Tibial nerve (tissue), 4 donors: Measurements from ENCODE around the gene MYO1A. TPM values are rescaled to one million over a fixed set of nuclear protein-coding genes. Genes with fewer than 3 reads are reported as not detected.

Experiments
- DNase-seq, 2 donors: peaks; one replicate each; pipeline ENCODE4 v3.0.0-alpha.2; 2019; ENCODE audit warnings: low spot score in 2 of 2
- H3K27ac ChIP-seq, 4 donors: fragments of 200-600 bp; sonication (generic) in 3 of 4; one replicate each; pipeline ENCODE4 v1.5.1; 2017 to 2019; ENCODE audit warnings: mild to moderate bottlenecking in 1 of 4
- H3K27me3 ChIP-seq, 2 donors: fragments of 200-600 bp; sonication (generic) in 1 of 2; one replicate each; pipeline versions ENCODE4 v1.5.1 to v1.6.0; 2017 to 2019
- H3K36me3 ChIP-seq, 3 donors: fragments of 200-600 bp; sonication (generic); one replicate each; pipeline ENCODE4 v1.5.1; 2018 to 2019
- H3K4me1 ChIP-seq, 4 donors: fragments of 200-600 bp; sonication (generic) in 3 of 4; one replicate each; pipeline ENCODE4 v1.5.1; 2017 to 2019
- H3K4me3 ChIP-seq, 4 donors: fragments of 200-600 bp; sonication (generic) in 3 of 4; one replicate each; pipeline ENCODE4 v1.5.1; 2017 to 2019; ENCODE audit warnings: mild to moderate bottlenecking in 1 of 4, moderate library complexity in 1 of 4
- H3K9me3 ChIP-seq, 4 donors: fragments of 200-600 bp; sonication (generic) in 3 of 4; one replicate each; pipeline ENCODE4 v1.5.1; 2017 to 2019
- EP300 ChIP-seq, 2 donors: sonication (generic); formaldehyde crosslinking; IDR thresholded peaks; one replicate each; pipeline ENCODE4 v1.6.1; 2017; ENCODE audit warnings: antibody characterized with exemption in 2 of 2, mild to moderate bottlenecking in 1 of 2
- POLR2A ChIP-seq, 2 donors: fragments of 450-650 bp; IDR thresholded peaks; one replicate each; pipeline ENCODE4 v1.6.1; 2017; ENCODE audit warnings: antibody characterized with exemption in 2 of 2, mild to moderate bottlenecking in 2 of 2, moderate library complexity in 2 of 2
- WGBS, 2 donors: methylation state at CpG; one replicate each; pipeline ENCODE4 v1.1.5; 2018; 5-methylcytosine and 5-hydroxymethylcytosine counted together
- total RNA-seq, 4 donors: library from RNA; depleted of rRNA; stranded (reverse); fragments of >200 nt; gene quantifications; one replicate each; pipeline ENCODE4 v1.1.0, GENCODE V29; 2016
- TF ChIP-seq, protein P1 (sequence below), 5 experiments: fragments of 200-600 bp in 3 of 5; fragments of 450-650 bp in 2 of 5; sonication (generic) in 3 of 5; IDR thresholded peaks; one replicate each; pipeline ENCODE4 v1.5.1; 2016 to 2019; ENCODE audit warnings: antibody characterized with exemption in 5 of 5, mild to moderate bottlenecking in 3 of 5, moderate library complexity in 2 of 5

Gene MYO1A
- total RNA-seq, 4 donors from 2014 or later = 0.30 to 0.59 TPM; not detected in 2

DNA sequence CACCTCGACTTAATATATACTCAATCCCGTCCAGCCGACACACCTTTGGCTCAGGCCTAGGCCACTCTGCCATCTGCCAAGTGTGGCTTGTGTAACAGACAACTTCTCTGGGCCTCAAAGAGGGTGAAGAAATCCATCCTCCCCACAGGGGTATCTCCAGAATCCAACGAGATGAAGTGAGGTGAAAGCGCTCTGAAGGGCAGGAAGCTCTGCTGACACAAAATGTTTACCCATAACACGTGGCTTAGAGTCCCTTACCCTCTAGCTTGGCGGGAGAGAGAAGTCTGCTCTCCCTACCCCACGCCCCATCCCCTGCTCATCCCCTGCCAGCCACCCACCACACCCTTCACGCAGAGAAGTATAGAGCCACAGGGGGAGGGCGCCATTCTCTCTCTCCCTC, 56.6 kb downstream of the MYO1A start:
- H3K4me3 ChIP-seq = no peak overlapping the region
- no peak for DNase-seq
- TF ChIP-seq POLR2A (IDR thresholded peaks at IDR 0.05) (no peak), EP300 (IDR thresholded peaks at IDR 0.05) (no peak)
- TF ChIP-seq, protein P1, sequence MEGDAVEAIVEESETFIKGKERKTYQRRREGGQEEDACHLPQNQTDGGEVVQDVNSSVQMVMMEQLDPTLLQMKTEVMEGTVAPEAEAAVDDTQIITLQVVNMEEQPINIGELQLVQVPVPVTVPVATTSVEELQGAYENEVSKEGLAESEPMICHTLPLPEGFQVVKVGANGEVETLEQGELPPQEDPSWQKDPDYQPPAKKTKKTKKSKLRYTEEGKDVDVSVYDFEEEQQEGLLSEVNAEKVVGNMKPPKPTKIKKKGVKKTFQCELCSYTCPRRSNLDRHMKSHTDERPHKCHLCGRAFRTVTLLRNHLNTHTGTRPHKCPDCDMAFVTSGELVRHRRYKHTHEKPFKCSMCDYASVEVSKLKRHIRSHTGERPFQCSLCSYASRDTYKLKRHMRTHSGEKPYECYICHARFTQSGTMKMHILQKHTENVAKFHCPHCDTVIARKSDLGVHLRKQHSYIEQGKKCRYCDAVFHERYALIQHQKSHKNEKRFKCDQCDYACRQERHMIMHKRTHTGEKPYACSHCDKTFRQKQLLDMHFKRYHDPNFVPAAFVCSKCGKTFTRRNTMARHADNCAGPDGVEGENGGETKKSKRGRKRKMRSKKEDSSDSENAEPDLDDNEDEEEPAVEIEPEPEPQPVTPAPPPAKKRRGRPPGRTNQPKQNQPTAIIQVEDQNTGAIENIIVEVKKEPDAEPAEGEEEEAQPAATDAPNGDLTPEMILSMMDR (IDR thresholded peaks at IDR 0.05) = no peak
- WGBS, 2 donors = 74 to 77% methylated on average over 10 of the region's 10 CpGs
- no peak overlapping the region for H3K27ac ChIP-seq
- no peaks in the 10 kb centered on the region for H3K9me3 ChIP-seq
- H3K4me1 ChIP-seq = peaks cover 0 to 15% (median 0%) of the 10 kb centered on the region in 4 donors
- peaks cover 0 to 34% (median 0%) of the 10 kb centered on the region in 3 donors for H3K36me3 ChIP-seq
- no peaks in the 10 kb centered on the region for H3K27me3 ChIP-seq

DNA sequence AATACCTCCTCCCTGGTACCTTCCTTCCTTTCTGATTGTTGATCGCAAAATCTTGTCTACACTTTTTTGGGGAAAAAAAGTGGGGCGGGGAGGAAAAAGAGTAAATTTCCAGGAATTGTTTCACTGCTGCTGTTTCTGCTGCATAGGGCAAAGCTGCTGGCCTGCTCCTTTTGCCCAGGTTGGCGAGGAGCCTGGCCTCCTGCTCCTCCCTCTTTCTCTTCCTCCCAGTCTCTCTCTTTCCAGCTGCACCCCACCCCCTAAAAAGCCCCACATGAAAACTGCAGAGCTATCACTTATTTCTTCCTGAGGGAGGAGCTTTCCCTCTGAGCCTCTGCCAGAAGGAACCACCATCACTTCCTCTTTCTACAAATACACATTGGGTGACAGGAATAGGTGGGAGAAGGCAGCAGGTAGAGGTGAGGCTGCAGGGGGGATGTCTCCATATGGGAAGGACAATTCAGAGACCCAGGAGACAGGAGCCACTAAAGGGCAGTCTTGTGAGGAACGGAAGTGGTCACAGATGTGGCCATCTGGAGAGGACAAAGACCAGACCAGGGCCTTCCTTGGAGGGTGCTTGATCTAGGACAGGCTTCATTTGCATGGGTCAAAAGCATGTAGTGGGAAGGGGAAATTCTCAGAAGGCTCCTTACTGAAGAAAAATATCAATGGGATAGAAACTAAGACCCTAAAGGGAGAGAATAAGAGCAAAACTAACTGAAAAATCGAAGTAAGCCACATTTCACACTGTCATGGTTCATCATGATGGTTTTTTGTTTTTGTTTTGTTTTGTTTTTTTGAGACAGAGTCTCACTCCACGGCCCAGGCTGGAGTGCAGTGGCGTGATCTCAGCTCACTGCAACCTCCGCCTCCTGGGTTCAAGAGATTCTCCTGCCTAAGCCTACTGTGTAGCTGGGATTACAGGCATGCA, 58.3 kb downstream of the MYO1A start:
- TF ChIP-seq EP300 (IDR thresholded peaks at IDR 0.05) (peak in 1 of 2 donors; percentile 33), POLR2A (IDR thresholded peaks at IDR 0.05) (no peak)
- Histone ChIP-seq H3K36me3 (peaks cover 0 to 17% (median 0%) of the 10 kb centered on the region in 3 donors), H3K4me3 (no peak overlapping the region), H3K4me1 (peaks cover 0 to 24% (median 0%) of the 10 kb centered on the region in 4 donors), H3K27ac (peak overlapping the region in 2 of 4 donors; percentile 25 to 34), H3K9me3 (no peaks in the 10 kb centered on the region), H3K27me3 (no peaks in the 10 kb centered on the region)
- DNase-seq = peak in 1 of 2 donors; percentile 20
- WGBS, 2 donors = 70 to 77% methylated on average over 8 of the region's 8 CpGs

DNA sequence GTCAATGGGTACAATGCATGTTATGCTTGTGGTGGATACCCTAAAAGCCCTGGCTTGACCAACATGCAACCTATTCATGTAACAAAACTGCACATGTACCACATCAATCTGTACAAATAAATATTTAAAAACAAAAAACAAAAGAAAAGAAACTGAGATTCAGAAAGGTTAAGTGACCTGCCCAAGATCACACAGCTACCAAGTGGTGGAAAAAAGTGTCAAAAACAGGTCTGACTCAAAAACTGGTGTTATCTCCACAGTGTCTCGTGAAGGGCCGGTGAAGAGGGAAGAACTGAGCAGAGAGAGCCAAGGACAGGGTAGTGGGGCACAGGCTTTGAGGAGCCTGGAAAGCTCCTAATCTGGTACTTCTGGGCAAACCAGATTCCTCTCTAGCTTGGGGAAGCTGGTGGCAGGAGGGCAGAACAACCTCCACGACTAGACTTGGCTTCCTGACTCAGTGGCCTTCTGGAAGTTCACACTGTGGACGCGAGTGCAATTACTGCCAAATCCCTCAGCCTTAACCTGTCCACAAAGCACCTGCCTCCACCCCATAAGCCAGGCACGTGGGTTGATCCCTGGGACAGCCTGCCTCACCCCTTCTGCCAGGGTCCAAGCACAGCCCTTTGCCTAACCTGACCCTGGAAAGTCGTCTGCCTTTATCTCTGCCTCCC, 59.1 kb downstream of the MYO1A start:
- Histone ChIP-seq H3K27ac (peak overlapping the region in 1 of 4 donors; percentile 34), H3K27me3 (no peaks in the 10 kb centered on the region), H3K4me3 (no peak overlapping the region), H3K9me3 (no peaks in the 10 kb centered on the region), H3K36me3 (peaks cover 0 to 10% (median 0%) of the 10 kb centered on the region in 3 donors), H3K4me1 (peaks cover 0 to 24% (median 0%) of the 10 kb centered on the region in 4 donors)
- WGBS, 2 donors = 59 to 60% methylated on average over 7 of the region's 7 CpGs
- DNase-seq = no peak
- TF ChIP-seq POLR2A (IDR thresholded peaks at IDR 0.05) = no peak

DNA sequence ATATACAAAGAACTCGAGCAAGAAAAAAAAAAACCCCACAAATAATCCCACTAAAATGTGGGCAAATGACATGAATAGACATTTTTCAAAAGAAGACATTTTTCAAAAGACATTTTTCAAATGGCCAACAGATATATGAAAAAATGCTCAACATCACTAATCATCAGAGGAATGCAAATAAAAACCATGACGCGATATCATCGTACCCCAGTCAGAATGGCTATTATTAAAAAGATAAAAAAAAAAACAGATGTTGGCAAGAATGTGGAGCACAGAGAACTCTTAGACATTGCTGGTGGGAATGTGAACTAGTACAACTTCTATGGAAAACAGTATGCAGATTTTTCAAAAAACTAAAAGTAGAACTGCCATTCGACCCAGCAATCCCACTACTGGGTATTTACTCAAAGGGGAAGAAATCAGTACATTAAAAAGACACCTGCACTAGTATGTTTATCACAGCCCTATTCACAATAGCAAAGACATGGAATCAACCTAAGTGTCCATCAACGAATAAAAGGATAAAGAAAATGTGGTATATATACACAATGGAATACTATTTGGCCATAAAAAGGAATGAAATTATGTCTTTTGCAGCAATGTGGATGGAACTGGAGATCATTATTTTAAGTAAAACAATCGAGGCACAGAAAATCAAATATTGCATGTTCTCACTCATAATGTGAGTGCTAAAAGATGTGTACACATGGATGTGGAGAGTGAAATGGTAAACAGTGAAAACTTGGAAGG, 59.9 kb downstream of the MYO1A start:
- Histone ChIP-seq H3K9me3 (no peaks in the 10 kb centered on the region), H3K27ac (no peak overlapping the region), H3K4me3 (no peak overlapping the region), H3K27me3 (no peaks in the 10 kb centered on the region), H3K4me1 (peaks cover 0 to 24% (median 0%) of the 10 kb centered on the region in 4 donors), H3K36me3 (peaks cover 0 to 2% (median 0%) of the 10 kb centered on the region in 3 donors)
- no peak for DNase-seq
- TF ChIP-seq, protein P1 (IDR thresholded peaks at IDR 0.05) = no peak
- TF ChIP-seq EP300 (IDR thresholded peaks at IDR 0.05) (no peak), POLR2A (IDR thresholded peaks at IDR 0.05) (no peak)
- WGBS, 2 donors = 49 to 52% methylated on average over 7 of the region's 7 CpGs

DNA sequence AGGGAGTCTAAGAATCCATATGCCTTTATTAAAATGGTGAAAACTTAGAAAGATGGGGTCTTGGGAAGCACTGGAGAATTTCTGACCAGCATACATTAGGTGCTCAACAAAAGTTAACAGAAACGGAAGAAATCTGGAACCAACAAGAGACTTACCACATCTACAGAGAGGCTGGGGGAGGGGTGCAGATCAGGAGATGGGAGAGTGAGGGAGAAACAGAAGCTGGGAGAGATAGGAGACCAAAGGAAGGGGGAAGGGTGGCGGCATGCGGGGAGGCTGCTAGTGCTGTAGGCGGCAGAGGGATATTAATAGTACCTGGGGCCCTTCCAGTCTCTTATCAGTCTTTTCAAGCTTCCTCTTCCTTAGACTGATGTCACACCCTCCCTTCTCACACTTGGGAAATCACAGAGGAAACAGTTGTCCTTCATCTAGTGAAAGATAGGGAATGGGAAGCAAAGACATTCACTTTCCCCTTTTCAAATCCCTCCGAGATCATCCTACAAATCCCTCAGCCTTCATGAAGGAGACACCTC, 61.7 kb downstream of the MYO1A start:
- Histone ChIP-seq H3K4me1 (peaks cover 0 to 24% (median 0%) of the 10 kb centered on the region in 4 donors), H3K36me3 (no peaks in the 10 kb centered on the region), H3K27me3 (no peaks in the 10 kb centered on the region), H3K9me3 (no peaks in the 10 kb centered on the region), H3K27ac (no peak overlapping the region), H3K4me3 (no peak overlapping the region)
- DNase-seq = no peak
- TF ChIP-seq, protein P1 (IDR thresholded peaks at IDR 0.05) = no peak
- WGBS, 2 donors = 65 to 76% methylated on average over 5 of the region's 5 CpGs
